KMS-11 (cell line): Measurements from ENCODE around the gene IFITM1.
"Not testable (repeated sequence)": the region's sequence is repeated elsewhere in the genome, so short reads cannot be mapped to it uniquely, and the experiment has no call there.

Source experiments
- H2AFZ ChIP-seq: fragments of 200-600 bp; sonication (generic); 2 replicates; pipeline ENCODE4 v1.6.1; 2016; ENCODE audit warnings: antibody characterized with exemption, mixed run types, low read depth
- H3K27ac ChIP-seq: fragments of 200-600 bp; sonication (generic); 2 replicates; pipeline ENCODE4 v1.6.1; 2016; ENCODE audit warnings: mild to moderate bottlenecking, mixed run types
- H3K27me3 ChIP-seq: fragments of 200-600 bp; sonication (generic); 2 replicates; pipeline ENCODE4 v1.6.1; 2017; ENCODE audit warnings: mild to moderate bottlenecking, low read depth, mixed run types, moderate library complexity; ENCODE audit not compliant: insufficient read depth
- H3K36me3 ChIP-seq: fragments of 200-600 bp; sonication (generic); 2 replicates; pipeline ENCODE4 v1.6.1; 2017; ENCODE audit warnings: mild to moderate bottlenecking, mixed run types; ENCODE audit not compliant: insufficient read depth
- H3K4me1 ChIP-seq: fragments of 200-600 bp; sonication (generic); 2 replicates; pipeline ENCODE4 v1.6.1; 2016; ENCODE audit warnings: mild to moderate bottlenecking, low read depth, mixed run types; ENCODE audit not compliant: poor library complexity, severe bottlenecking
- H3K4me2 ChIP-seq: fragments of 200-600 bp; sonication (generic); 2 replicates; pipeline ENCODE4 v1.7.0; 2016; ENCODE audit warnings: mild to moderate bottlenecking, mixed run types
- H3K4me3 ChIP-seq: fragments of 200-600 bp; sonication (generic); IDR thresholded peaks from 2 replicates; pipeline ENCODE4 v1.6.1; 2017; ENCODE audit warnings: low read depth, low read length, mixed read lengths; ENCODE audit not compliant: insufficient read depth
- H3K79me2 ChIP-seq: fragments of 200-600 bp; sonication (generic); 2 replicates; pipeline ENCODE4 v1.6.1; 2016; ENCODE audit warnings: low read depth, mixed run types; ENCODE audit not compliant: insufficient read depth
- H3K9ac ChIP-seq: fragments of 200-600 bp; sonication (generic); 2 replicates; pipeline ENCODE4 v1.6.1; 2016; ENCODE audit warnings: mild to moderate bottlenecking, mixed run types
- H4K20me1 ChIP-seq: fragments of 200-600 bp; sonication (generic); 2 replicates; pipeline ENCODE4 v1.6.1; 2016; ENCODE audit warnings: mild to moderate bottlenecking, mixed run types; ENCODE audit not compliant: insufficient read depth
- TF ChIP-seq, protein P1 (sequence below): fragments of 200-600 bp; sonication (generic); conservative IDR thresholded peaks from 2 replicates; pipeline ENCODE4 v1.6.1; 2017; ENCODE audit warnings: low read depth, mild to moderate bottlenecking, antibody characterized with exemption, low read length, moderate library complexity, mixed read lengths

The IFITM1 gene

GRCh38 chr11:332651-333480, 19.0 kb downstream of the IFITM1 start:
- H3K4me3 ChIP-seq, result no peak overlapping the region
- H3K27me3 ChIP-seq, result peaks cover 81% of the 10 kb centered on the region
- H3K4me2 ChIP-seq, result no peak overlapping the region
- TF ChIP-seq, protein P1, sequence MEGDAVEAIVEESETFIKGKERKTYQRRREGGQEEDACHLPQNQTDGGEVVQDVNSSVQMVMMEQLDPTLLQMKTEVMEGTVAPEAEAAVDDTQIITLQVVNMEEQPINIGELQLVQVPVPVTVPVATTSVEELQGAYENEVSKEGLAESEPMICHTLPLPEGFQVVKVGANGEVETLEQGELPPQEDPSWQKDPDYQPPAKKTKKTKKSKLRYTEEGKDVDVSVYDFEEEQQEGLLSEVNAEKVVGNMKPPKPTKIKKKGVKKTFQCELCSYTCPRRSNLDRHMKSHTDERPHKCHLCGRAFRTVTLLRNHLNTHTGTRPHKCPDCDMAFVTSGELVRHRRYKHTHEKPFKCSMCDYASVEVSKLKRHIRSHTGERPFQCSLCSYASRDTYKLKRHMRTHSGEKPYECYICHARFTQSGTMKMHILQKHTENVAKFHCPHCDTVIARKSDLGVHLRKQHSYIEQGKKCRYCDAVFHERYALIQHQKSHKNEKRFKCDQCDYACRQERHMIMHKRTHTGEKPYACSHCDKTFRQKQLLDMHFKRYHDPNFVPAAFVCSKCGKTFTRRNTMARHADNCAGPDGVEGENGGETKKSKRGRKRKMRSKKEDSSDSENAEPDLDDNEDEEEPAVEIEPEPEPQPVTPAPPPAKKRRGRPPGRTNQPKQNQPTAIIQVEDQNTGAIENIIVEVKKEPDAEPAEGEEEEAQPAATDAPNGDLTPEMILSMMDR, result no peak
- no peak overlapping the region for H2AFZ ChIP-seq
- H3K27ac ChIP-seq, result no peak overlapping the region
- no peaks in the 10 kb centered on the region for H4K20me1 ChIP-seq
- H3K36me3 ChIP-seq, result no peaks in the 10 kb centered on the region
- no peak overlapping the region for H3K9ac ChIP-seq
- no peaks in the 10 kb centered on the region for H3K79me2 ChIP-seq
- H3K4me1 ChIP-seq, result peaks cover 28% of the 10 kb centered on the region

- H3K9ac ChIP-seq, H3K79me2 ChIP-seq, H4K20me1 ChIP-seq, H2AFZ ChIP-seq, H3K4me3 ChIP-seq, H3K27ac ChIP-seq, H3K4me2 ChIP-seq, H3K36me3 ChIP-seq: not testable (repeated sequence)
- H3K4me1 ChIP-seq, result peaks cover 28% of the 10 kb centered on the region
- H3K27me3 ChIP-seq, result peaks cover 82% of the 10 kb centered on the region
Measured at GRCh38 chr11:333616-334263, 19.9 kb downstream of the IFITM1 start.

- Histone ChIP-seq H3K36me3 (no peaks in the 10 kb centered on the region), H3K79me2 (no peaks in the 10 kb centered on the region), H3K4me3 (no peak overlapping the region), H4K20me1 (no peaks in the 10 kb centered on the region), H2AFZ (no peak overlapping the region), H3K27ac (no peak overlapping the region), H3K4me2 (no peak overlapping the region), H3K4me1 (peaks cover 26% of the 10 kb centered on the region), H3K9ac (no peak overlapping the region), H3K27me3 (peaks cover 83% of the 10 kb centered on the region)
- TF ChIP-seq, protein P1, result no peak
Measured at GRCh38 chr11:334264-334994, 20.6 kb downstream of the IFITM1 start.

DNA sequence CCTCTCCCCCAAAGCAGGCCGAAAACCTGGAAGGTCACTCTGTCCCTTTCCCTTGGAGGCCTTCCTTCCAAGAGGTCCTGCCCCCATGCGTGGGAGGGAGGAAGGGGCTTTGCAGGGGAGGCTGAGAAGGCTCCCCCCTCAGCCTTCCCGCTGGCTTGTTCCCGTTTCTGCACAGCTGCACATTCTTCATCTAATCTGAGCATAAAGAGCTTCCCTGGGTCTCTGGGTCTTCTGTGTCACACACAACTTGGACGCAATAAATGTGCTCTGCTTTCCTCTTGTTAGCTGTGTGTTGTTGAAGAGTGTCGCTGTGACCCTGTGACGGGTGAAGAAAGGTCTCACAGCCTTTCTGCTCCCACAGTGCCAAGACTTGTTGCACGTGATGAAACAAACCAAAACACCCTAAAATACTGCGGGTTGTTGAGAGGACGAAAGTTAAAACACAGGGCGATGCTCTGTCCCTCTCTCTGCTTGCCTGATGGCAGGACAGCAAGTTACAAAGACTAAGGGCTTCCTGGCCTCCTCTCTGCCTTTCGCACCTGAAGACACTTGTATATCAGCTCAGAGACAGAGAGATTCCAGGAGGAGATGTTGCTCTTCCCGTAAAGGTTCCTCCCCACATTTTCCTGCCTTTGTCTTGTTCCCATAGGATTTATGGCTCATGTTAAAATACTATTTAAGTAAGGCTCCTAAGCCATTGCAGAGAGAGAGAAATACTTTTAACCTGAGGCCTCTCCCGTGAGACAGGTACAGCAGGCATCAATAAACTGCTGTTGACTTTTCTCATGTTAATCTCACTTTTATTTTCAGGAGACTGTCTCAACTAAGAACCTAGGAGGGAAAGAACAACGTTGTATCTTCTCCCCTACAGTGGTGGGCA, 22.2 kb downstream of the IFITM1 start:
- Histone ChIP-seq H4K20me1 (no peaks in the 10 kb centered on the region), H3K27ac (no peak overlapping the region), H2AFZ (no peak overlapping the region), H3K4me3 (no peak overlapping the region), H3K4me2 (no peak overlapping the region), H3K27me3 (peaks cover 83% of the 10 kb centered on the region), H3K9ac (no peak overlapping the region), H3K36me3 (no peaks in the 10 kb centered on the region), H3K79me2 (no peaks in the 10 kb centered on the region), H3K4me1 (peaks cover 11% of the 10 kb centered on the region)
- TF ChIP-seq, protein P1, result no peak
